ENCODE data around the gene VPS16.
"Not testable (repeated sequence)": the region's sequence is repeated elsewhere in the genome, so short reads cannot be mapped to it uniquely, and the experiment has no call there.

Gene VPS16

GRCh38 chr20:2892376-2892775 is 51.8 kb downstream of the VPS16 start:
- in situ Hi-C loops (cut with MboI; ENCODE audit: low sequenced_read_pairs): no loop called here

- in situ Hi-C loops (cut with MboI; ENCODE audit: low sequenced_read_pairs): no loop called here
These were observed 53.7 kb downstream of the VPS16 start for GRCh38 chr20:2894221-2894620.

GRCh38 chr20:2895154-2895553 is 54.6 kb downstream of the VPS16 start:
- in situ Hi-C loops (cut with MboI; ENCODE audit: low sequenced_read_pairs): not testable (repeated sequence)

- in situ Hi-C loops (cut with MboI; ENCODE audit: low sequenced_read_pairs): no loop called here
These were observed 58.7 kb downstream of the VPS16 start for GRCh38 chr20:2899243-2899642.

- in situ Hi-C loops (cut with MboI; ENCODE audit: low sequenced_read_pairs): no loop called here
These were observed 60.5 kb downstream of the VPS16 start for GRCh38 chr20:2900845-2901592.

- in situ Hi-C loops (cut with MboI; ENCODE audit: low sequenced_read_pairs): no loop called here
These were observed 61.7 kb downstream of the VPS16 start for GRCh38 chr20:2902291-2902690.

- in situ Hi-C loops (cut with MboI; ENCODE audit: low sequenced_read_pairs): no loop called here
These were observed 62.3 kb downstream of the VPS16 start for GRCh38 chr20:2902818-2903217.

GRCh38 chr20:2903686-2904085 is 63.1 kb downstream of the VPS16 start:
- in situ Hi-C loops (cut with MboI; ENCODE audit: low sequenced_read_pairs): no loop called here

- in situ Hi-C loops (cut with MboI; ENCODE audit: low sequenced_read_pairs): no loop called here
These were observed 67.0 kb downstream of the VPS16 start for GRCh38 chr20:2907519-2907918.

GRCh38 chr20:2909953-2910352 is 69.4 kb downstream of the VPS16 start:
- in situ Hi-C loops (cut with MboI; ENCODE audit: low sequenced_read_pairs): no loop called here

- in situ Hi-C loops (cut with MboI; ENCODE audit: low sequenced_read_pairs): no loop called here
These were observed 70.7 kb downstream of the VPS16 start for GRCh38 chr20:2911200-2911599.

- in situ Hi-C loops (cut with MboI; ENCODE audit: low sequenced_read_pairs): no loop called here
These were observed 73.6 kb downstream of the VPS16 start for GRCh38 chr20:2914160-2914559.
